Inflammatory macrophage treated with lipopolysaccharide for 4 hours (primary cell): ENCODE results near the gene ACOXL.

Source experiments
- DNase-seq: peaks from one replicate; pipeline ENCODE4 v3.0.0-alpha.2; 2020

The ACOXL gene

DNA sequence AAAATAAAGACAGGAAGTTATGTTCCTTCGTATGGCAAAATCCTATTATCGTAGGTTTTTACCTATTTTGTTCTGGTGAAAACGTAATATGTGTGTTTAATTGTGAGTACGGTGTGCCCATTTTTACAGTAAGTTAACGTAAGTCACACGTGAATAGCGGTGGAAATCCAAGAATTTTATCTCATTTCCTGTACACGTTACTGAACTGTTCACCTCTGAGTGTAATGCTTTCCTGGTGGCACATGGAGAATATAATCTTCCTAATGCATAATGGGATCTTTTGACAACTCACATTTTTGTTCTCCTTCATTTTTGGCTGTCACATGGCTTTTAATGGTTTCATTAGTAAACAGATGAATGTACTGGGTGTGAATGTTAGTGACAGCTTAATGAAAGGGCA, 416.6 kb downstream of the ACOXL start:
- no peak for DNase-seq

DNA sequence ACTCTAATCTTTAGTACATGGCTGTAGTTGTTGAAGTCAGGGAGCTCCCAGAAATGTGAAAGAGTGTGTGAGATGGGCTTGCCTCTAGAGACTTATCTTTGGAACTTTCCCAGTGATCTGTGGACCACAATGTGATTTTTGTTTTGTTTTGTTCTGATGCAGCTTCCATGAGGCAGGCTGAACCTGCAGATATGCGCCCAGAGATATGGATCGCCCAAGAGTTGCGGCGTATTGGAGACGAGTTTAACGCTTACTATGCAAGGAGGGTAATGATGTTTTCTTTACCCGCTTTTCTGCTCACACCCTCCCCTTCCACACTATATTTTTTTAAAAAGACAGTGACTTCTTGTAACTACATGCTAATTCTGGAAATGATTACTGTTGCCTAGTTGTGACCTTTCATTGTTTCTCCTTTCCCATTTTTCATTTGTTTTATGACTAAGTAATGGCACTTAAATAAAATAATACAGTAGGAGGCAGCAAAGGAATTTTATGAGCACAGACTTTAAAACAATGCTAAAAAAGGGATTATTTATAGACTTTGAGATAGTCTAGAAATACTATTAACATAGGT, 417.6 kb downstream of the ACOXL start:
- DNase-seq, result no peak

DNA sequence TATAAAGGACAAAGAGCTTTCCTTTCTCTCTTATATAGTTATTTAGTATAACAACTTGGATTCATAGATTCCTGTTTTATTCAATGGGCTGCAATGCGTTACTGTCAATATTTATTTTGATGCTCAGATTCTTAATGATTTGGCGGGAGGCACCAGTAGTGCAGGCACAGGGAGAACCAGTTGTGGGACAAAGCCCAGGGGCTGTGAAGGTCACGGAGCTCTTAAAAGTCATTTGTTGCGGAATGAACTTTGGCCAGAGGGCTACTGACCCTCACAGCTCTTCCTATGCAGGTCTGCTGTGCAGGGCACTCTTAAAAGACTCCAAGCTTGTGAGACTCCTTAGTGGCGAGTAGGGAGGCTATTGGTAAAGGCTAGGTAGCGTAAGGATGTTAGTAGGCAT, 422.4 kb downstream of the ACOXL start:
- DNase-seq, result no peak

DNA sequence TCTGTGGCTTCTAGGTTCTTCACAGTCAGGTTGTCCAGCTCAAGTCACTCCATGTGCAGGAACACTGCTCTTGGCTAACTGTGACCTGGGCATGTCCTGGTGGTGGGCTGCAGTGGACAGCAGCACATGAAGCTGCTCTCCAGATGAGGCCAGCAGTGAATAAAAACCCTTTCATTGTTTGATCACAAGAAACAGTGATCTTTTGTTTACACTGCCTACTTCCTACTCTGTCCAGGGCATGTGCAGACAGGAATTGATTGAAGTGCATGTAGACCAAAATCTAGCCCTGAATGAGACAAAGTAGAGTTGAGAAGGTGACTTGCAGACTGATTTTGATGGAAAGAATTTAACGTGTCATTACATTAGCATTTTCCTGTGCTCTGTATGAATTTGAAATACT, 423.2 kb downstream of the ACOXL start:
- no peak for DNase-seq

DNA sequence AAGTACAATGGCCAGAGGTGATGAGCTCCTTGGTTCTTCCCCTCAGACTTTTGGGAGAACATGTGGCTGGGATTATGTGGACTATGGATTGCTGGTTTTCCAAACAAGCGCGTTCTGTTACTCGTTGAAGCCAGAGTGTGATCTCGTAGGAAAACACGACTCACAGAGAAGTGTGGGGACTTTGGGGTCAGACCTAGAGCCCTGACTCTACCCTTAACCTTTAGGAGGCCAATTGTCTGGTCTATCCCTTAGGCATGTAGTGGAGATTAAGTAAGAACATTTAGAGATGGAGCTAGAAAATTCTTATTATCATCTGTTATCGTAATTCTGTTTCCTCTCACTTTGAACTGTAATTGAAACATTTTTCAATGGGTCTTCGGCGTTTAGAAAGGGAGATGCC, 424.2 kb downstream of the ACOXL start:
- DNase-seq, result no peak

DNA sequence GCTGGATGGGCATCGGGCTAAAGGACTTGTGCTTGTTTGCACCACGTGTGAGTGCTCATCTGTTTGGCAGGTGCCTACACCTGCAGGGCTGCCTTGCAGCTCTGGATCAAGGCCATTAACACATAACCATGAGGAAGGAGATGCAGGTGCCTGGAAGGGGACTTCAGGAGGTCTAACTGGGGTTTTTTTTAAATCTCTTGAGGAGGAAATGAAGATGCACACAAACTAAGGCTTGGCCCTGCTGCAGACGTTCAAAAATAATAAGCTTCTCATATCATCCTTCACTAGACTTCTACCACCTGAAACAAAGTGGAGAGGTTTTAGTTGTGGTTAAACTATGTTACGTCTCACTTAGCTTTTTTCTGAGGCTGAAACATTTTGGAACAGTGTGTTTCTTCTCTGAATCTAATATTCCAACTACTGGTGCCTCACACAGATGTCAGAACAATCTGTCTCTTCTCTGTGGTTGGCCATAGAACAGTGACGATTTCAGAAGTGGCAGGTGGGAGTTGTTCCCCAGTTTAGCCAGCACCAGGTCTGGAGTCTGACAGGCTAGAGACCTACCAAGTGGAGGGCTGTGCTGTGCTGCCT, 424.8 kb downstream of the ACOXL start:
- no peak for DNase-seq

DNA sequence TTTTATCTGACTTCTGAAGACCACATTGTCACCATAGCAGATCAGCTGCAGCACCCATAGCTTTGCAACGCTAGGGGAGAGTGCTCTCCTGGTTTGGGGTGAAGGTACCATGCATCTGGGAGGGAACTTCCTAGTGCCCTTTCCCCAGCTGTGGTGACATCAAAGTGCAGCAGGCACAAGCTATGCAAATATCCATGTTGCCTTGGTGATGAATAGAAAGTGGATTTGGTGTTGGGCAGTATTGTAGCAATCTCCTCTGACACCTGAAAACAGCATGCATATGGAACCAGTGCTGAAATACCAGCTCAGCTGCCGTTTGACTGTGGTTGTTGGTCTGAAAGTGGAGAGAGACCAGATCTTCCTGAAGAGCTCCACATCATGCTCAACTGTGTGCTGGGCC, 425.4 kb downstream of the ACOXL start:
- no peak for DNase-seq

DNA sequence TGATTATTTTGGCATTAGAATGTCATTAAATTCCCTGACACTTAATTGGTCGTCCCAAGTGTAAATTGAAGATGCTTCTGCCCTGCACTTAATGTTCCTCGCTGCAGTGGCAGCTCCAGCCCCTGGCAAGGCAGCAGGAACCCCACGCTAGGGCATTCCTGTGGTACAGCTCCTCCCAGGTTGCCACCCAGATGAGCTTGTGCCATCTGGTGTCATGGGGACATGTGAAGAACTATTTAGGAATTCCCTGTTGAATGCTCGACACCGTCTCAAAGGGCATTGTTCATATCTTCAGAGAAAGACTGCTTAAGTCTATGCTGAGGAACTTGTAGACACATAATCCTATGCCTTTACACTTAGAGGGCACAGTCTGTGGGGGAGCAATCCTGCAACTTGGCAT, 427.3 kb downstream of the ACOXL start:
- no peak for DNase-seq

DNA sequence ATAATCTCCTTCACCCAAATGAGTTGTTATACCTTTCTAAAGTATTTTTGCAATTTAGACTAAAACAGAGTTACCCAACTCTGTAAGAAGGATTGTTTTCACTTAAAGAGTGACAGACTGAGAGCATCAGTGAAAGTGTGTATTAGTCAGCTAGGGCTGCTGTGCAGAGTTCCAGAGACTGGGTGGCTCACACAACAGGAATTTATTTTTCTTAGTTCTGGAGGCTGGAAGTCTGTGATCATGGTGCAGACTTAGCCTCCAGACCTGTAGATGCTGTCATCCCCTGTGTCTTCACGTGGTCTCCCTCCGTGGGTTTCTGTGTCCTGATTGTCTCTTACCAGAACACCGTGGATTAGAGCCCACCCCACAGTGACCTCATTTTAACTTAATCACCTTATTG, 428.4 kb downstream of the ACOXL start:
- no peak for DNase-seq

DNA sequence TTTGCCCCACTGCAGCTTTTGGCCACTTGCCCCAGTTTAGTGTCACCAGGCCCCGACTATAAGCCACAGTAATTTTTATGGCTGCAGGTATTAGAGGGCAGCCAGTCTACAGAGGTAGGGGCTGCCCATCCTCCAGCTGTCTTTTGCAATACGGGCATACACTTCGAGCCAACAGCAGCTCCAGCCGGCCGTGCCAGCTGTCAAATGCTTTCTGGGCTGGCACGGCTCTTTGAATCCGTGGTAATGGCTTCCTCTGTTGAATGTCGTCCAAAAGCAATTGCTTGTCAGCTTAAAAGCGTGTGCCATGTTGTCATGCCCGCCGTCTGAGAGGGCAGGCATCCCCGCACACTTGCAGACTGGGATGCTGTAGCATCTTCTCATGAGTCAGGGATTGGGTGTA, 429.6 kb downstream of the ACOXL start:
- no peak for DNase-seq

DNA sequence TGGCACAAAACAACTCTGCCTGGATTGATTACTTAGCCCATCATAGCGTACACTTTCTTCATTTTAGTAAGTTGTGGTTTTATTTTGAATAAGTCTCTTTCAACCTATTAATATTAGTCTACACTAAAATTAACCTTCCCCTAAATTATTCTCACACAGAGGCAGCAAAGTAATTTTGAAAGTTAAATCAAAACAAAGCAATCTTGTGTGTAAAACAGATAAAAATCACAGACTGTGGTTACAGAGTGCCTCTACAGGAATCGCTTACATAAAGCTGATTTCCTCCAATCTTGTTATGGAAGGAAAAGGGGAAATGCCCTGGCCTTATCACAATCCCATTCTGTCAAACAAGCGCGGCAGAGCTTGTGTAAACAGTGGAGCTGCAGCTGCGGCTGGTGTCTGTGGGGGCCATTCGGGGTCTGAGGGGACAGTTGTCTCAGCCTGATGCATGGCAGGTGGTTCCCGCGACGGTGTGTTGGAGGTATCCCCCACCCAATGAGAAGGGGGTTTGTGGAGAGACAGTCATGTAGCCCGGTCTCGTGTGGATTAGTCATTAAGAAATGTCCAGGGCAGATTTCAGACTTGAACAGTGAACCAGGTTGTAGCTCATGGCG, 430.5 kb downstream of the ACOXL start:
- DNase-seq, result peak; percentile 62

DNA sequence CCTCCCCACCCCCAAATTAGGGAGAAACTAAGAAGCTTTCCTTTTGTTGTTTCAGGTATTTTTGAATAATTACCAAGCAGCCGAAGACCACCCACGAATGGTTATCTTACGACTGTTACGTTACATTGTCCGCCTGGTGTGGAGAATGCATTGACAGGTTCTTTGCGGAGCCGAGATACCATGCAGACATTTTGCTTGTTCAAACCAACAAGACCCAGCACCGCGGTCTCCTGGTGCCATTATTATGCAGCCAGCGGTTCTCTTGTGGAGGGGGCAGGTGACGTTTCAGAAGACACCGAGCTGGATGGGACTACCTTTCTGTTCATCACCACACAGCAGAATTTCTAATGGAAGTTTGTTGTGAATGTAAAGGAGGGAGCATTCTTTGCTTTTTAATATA, 431.7 kb downstream of the ACOXL start:
- no peak for DNase-seq

DNA sequence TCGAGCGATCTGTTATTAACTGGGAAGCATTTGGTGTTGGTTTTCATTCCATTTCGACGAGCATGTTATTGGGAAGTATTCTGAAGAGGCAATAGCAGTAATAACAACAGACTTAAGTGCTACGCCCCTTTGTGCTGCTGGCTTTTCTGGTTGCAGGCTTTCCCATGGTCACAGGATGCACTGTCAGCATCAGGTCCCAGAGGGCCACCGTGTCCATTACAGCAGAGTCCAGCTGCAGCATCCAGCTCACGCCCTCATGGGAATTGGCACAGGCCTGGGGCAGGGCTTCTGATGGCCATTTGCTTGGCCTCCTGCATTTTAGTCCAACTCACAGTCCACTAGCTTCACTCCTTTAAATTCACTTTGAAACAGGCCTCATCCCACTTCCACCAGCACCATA, 432.7 kb downstream of the ACOXL start:
- DNase-seq, result no peak

DNA sequence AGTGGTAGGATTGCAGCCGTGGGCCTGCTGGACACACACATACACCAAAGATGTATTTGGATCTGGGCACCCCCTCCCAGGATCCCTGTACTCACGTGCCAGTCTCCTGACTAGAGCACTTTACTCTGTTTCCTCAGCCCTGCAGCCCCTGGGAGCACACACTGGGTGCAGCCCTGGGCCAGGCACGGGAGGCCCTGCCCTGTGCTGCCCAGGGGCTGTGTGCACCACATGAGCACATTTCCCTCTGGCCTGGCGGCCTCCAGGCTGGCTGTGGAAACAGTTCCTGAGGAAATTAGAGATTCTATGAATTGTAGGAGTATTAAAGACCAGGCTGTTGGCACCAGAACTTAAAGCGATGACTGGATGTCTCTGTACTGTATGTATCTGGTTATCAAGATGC, 433.7 kb downstream of the ACOXL start:
- DNase-seq, result no peak

DNA sequence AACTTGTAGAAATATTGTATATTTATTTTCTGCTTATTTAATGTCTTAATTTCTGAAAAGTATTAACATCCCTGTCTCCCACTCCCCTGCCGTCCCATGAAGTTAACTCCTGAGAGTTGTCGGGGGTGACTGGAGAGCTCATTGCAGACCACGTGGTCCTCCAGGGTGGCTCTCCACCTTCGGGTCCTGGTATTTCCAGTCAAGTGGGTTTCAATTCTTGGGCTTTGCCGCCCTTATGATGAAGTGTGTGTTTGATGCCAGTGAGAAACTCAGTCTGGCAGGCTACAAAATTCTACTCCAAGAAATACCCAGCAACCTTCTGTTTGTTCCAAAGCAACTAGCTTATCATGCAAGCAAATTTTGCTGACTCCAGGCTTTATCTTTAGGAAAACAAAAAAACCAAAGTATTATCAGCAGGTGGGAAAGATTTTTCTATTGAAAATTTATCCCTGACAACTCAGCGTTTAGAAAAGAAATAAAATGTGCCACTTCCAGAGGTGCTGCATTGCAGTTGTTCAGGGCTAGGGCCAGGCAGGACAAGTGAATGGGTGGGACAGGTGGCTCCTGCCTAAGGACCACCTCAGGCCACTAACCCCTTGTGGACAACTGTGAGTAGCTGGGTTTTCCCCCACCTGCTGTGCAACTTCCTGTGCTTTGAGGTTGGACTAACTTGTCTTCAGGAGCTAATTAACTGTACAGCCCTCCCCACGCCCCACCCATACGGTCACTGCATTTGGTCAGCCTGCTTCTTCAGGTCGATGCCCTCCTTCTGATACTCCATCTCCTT, 434.9 kb downstream of the ACOXL start:
- DNase-seq, result no peak

DNA sequence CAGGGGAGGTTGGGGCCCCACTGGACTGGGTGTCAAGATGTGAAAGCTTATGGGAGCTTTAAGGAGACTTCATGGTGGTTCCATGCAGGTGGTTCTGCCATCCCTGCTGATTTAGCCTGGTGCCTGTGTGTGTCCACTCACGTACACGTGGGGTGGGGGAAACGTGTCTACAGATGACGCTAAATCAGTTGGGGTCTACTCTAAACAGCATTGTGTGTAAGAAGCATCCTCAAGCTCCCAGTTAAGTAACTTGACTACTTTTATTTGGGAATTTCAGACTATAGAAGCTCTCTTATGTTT, 435.4 kb downstream of the ACOXL start:
- DNase-seq, result no peak
